ENCODE results near the gene PTPRQ. TPM values are rescaled to one million over a fixed set of nuclear protein-coding genes. Genes with fewer than 3 reads are reported as not detected.

Gene PTPRQ
- total and polyA plus RNA-seq, 2 of the 8 experiments (the other 6 are each of a cell fraction or from before 2014, with no cell fraction given), result not detected

DNA sequence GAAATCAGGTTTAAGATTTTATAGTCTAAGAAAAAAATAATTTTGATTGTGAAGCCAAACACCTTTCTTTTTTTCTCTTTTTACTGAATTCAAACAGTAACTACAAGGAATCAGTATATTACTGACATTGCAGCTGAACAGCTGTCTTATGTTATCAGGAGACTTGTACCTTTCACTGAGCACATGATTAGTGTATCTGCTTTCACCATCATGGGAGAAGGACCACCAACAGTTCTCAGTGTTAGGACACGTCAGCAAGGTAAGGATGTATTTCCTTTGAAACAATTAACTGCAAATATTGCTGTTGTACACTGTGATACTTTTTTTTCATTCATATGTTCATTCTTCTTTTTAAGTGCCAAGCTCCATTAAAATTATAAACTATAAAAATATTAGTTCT lies 50.8 kb downstream of the PTPRQ start (continued):
- no peak for TF ChIP-seq BACH1 (IDR thresholded peaks at IDR 0.05; ENCODE audit: low read length)
- TF ChIP-seq CBX5 (IDR thresholded peaks at IDR 0.05; ENCODE audit: low read depth, low read length), result no peak
- no peak for TF ChIP-seq SUZ12 (IDR thresholded peaks at IDR 0.05; ENCODE audit: low read length)

Measured in H1 (cell line).